ENCODE results near the gene DHX9.

DNA sequence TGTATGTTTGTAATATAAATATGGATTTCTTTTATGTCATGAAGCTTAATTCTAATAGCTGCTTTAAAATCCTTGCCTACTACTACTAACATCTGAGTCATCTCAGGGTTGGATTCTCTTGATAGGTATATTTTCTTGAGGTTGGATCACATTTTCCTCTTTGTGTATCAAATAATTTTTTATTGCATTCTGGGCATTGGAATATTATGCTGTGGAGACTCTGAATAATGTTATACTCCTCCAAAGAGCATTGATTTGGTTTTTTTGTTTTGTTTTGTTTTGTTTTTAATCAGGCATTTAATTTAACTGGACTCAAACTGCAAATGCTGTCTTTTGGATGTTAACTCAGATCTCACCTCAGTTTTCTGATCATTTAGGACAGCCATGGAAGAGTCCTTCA is 8.0 kb downstream of the DHX9 start:
- no peak for TF ChIP-seq SMAD3 (CRISPR knock-in tag; IDR thresholded peaks at IDR 0.05)
- TF ChIP-seq, protein P1, sequence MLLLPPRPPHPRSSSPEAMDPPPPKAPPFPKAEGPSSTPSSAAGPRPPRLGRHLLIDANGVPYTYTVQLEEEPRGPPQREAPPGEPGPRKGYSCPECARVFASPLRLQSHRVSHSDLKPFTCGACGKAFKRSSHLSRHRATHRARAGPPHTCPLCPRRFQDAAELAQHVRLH (CRISPR knock-in tag; IDR thresholded peaks at IDR 0.05; ENCODE audit: borderline replicate concordance, low read depth) = no peak
- TF ChIP-seq, protein P2, sequence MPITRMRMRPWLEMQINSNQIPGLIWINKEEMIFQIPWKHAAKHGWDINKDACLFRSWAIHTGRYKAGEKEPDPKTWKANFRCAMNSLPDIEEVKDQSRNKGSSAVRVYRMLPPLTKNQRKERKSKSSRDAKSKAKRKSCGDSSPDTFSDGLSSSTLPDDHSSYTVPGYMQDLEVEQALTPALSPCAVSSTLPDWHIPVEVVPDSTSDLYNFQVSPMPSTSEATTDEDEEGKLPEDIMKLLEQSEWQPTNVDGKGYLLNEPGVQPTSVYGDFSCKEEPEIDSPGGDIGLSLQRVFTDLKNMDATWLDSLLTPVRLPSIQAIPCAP (CRISPR knock-in tag; IDR thresholded peaks at IDR 0.05; ENCODE audit: low read depth) = no peak
- TF ChIP-seq ZNF552 (CRISPR knock-in tag; IDR thresholded peaks at IDR 0.05; ENCODE audit: borderline replicate concordance) = no peak
- TF ChIP-seq, protein P3, sequence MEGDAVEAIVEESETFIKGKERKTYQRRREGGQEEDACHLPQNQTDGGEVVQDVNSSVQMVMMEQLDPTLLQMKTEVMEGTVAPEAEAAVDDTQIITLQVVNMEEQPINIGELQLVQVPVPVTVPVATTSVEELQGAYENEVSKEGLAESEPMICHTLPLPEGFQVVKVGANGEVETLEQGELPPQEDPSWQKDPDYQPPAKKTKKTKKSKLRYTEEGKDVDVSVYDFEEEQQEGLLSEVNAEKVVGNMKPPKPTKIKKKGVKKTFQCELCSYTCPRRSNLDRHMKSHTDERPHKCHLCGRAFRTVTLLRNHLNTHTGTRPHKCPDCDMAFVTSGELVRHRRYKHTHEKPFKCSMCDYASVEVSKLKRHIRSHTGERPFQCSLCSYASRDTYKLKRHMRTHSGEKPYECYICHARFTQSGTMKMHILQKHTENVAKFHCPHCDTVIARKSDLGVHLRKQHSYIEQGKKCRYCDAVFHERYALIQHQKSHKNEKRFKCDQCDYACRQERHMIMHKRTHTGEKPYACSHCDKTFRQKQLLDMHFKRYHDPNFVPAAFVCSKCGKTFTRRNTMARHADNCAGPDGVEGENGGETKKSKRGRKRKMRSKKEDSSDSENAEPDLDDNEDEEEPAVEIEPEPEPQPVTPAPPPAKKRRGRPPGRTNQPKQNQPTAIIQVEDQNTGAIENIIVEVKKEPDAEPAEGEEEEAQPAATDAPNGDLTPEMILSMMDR (CRISPR knock-in tag; IDR thresholded peaks at IDR 0.05) = no peak
- no peak for TF ChIP-seq SRY (CRISPR knock-in tag; IDR thresholded peaks at IDR 0.05)
- no peak for TF ChIP-seq RFX5 (IDR thresholded peaks at IDR 0.05; ENCODE audit: low read depth, low read length)
- TF ChIP-seq HDAC1 (CRISPR knock-in tag; IDR thresholded peaks at IDR 0.05) = no peak
- TF ChIP-seq, protein P4, sequence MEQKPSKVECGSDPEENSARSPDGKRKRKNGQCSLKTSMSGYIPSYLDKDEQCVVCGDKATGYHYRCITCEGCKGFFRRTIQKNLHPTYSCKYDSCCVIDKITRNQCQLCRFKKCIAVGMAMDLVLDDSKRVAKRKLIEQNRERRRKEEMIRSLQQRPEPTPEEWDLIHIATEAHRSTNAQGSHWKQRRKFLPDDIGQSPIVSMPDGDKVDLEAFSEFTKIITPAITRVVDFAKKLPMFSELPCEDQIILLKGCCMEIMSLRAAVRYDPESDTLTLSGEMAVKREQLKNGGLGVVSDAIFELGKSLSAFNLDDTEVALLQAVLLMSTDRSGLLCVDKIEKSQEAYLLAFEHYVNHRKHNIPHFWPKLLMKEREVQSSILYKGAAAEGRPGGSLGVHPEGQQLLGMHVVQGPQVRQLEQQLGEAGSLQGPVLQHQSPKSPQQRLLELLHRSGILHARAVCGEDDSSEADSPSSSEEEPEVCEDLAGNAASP (CRISPR knock-in tag; IDR thresholded peaks at IDR 0.05; ENCODE audit: borderline replicate concordance) = no peak
- TF ChIP-seq, protein P5, sequence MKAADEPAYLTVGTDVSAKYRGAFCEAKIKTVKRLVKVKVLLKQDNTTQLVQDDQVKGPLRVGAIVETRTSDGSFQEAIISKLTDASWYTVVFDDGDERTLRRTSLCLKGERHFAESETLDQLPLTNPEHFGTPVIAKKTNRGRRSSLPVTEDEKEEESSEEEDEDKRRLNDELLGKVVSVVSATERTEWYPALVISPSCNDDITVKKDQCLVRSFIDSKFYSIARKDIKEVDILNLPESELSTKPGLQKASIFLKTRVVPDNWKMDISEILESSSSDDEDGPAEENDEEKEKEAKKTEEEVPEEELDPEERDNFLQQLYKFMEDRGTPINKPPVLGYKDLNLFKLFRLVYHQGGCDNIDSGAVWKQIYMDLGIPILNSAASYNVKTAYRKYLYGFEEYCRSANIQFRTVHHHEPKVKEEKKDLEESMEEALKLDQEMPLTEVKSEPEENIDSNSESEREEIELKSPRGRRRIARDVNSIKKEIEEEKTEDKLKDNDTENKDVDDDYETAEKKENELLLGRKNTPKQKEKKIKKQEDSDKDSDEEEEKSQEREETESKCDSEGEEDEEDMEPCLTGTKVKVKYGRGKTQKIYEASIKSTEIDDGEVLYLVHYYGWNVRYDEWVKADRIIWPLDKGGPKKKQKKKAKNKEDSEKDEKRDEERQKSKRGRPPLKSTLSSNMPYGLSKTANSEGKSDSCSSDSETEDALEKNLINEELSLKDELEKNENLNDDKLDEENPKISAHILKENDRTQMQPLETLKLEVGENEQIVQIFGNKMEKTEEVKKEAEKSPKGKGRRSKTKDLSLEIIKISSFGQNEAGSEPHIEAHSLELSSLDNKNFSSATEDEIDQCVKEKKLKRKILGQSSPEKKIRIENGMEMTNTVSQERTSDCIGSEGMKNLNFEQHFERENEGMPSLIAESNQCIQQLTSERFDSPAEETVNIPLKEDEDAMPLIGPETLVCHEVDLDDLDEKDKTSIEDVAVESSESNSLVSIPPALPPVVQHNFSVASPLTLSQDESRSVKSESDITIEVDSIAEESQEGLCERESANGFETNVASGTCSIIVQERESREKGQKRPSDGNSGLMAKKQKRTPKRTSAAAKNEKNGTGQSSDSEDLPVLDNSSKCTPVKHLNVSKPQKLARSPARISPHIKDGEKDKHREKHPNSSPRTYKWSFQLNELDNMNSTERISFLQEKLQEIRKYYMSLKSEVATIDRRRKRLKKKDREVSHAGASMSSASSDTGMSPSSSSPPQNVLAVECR (CRISPR knock-in tag; IDR thresholded peaks at IDR 0.05; ENCODE audit: borderline replicate concordance) = no peak
- TF ChIP-seq SETDB1 (CRISPR knock-in tag; IDR thresholded peaks at IDR 0.05; ENCODE audit: borderline replicate concordance) = no peak
- TF ChIP-seq, protein P6, sequence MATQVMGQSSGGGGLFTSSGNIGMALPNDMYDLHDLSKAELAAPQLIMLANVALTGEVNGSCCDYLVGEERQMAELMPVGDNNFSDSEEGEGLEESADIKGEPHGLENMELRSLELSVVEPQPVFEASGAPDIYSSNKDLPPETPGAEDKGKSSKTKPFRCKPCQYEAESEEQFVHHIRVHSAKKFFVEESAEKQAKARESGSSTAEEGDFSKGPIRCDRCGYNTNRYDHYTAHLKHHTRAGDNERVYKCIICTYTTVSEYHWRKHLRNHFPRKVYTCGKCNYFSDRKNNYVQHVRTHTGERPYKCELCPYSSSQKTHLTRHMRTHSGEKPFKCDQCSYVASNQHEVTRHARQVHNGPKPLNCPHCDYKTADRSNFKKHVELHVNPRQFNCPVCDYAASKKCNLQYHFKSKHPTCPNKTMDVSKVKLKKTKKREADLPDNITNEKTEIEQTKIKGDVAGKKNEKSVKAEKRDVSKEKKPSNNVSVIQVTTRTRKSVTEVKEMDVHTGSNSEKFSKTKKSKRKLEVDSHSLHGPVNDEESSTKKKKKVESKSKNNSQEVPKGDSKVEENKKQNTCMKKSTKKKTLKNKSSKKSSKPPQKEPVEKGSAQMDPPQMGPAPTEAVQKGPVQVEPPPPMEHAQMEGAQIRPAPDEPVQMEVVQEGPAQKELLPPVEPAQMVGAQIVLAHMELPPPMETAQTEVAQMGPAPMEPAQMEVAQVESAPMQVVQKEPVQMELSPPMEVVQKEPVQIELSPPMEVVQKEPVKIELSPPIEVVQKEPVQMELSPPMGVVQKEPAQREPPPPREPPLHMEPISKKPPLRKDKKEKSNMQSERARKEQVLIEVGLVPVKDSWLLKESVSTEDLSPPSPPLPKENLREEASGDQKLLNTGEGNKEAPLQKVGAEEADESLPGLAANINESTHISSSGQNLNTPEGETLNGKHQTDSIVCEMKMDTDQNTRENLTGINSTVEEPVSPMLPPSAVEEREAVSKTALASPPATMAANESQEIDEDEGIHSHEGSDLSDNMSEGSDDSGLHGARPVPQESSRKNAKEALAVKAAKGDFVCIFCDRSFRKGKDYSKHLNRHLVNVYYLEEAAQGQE (IDR thresholded peaks at IDR 0.05; ENCODE audit: borderline replicate concordance in 1 of 2, low read depth in 1 of 2, low read length in 2 of 2) = no peak
